Activated naive CD4-positive, alpha-beta T cell treated with anti-CD3 and anti-CD28 coated beads, Interleukin-2, amount 50 U/mL, for 16 hours (primary cell): ENCODE measurements around the gene ABCB11.

Experiments used
- DNase-seq: peaks from one replicate; pipeline ENCODE4 v3.0.0-alpha.2; 2020

Gene ABCB11

GRCh38 chr2:169006665-169007064 lies 24.5 kb downstream of the ABCB11 start:
- DNase-seq, result no peak

DNA sequence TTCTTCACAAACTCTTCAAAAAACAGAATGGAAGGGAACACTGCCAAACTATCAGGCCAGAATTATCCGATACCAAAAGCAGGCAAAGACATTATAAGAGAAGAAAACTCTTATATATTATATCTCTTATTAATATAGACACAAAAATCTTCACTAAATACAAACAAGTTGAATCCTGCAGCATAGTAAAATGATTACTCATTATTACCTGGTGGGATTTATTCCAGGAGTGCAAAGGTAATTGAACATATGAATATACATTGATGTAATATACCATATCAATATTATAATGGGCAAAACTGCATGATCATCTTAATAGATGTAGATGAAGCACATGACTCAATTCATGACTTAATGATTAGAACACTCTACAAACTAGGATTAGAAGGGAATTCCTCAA lies 25.1 kb downstream of the ABCB11 start:
- DNase-seq, result no peak

GRCh38 chr2:169005080-169005598 lies 26.0 kb downstream of the ABCB11 start:
- DNase-seq, result no peak

- no peak for DNase-seq
These were observed 28.9 kb downstream of the ABCB11 start for GRCh38 chr2:169002161-169002738.

- DNase-seq, result no peak
These were observed 29.9 kb downstream of the ABCB11 start for GRCh38 chr2:169001116-169001815.

- no peak for DNase-seq
These were observed 31.4 kb downstream of the ABCB11 start for GRCh38 chr2:168999668-169000213.

DNA sequence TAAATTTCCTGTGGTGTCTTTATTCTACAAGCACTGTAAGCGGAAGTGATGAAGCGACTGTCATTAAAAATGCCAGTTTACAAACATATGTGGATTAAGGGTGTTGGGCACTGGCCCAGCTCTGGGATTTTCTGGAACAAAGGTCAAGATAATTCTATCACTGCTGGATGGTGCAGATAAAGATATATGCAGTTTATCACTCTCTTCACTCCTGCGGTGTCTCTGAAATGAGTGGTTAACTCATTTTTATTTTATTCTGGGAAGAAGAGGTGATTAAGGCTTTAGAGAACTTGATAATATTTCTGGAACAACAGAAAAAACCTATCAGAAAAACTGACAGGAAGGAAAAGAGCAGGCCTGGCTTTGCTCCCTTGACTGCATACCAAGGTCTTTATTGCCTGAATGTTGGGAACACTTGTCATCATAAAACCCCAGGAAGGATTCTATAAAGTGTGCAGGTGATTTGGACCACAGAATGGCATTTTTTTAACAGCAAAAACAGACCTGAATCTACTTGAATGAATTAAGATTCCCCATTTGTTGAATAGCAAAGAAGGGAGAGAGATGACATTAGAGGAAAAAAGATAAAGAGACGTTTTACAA lies 32.4 kb downstream of the ABCB11 start:
- DNase-seq, result no peak

GRCh38 chr2:168997794-168998193 lies 33.3 kb downstream of the ABCB11 start:
- no peak for DNase-seq

- no peak for DNase-seq
These were observed 34.0 kb downstream of the ABCB11 start for GRCh38 chr2:168997118-168997521.

DNA sequence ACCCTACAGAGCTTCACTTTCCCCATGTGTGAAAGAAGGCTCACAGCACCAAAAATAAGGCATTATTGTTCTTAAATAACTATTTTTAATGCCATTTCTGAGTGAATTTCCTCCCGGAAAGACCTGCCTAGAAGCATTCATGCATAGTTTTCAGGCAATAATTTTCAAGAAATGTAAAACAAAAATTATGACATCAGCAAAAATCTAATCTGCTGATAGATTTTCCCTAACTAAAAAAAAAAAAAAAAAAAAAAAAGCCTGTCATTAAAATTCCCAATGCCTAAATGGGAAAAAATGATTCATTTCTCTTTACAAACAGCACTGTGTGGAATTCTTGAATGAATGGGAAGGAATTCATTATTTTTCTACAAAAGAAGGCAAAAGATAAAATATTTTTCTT lies 35.4 kb downstream of the ABCB11 start:
- DNase-seq, result no peak

DNA sequence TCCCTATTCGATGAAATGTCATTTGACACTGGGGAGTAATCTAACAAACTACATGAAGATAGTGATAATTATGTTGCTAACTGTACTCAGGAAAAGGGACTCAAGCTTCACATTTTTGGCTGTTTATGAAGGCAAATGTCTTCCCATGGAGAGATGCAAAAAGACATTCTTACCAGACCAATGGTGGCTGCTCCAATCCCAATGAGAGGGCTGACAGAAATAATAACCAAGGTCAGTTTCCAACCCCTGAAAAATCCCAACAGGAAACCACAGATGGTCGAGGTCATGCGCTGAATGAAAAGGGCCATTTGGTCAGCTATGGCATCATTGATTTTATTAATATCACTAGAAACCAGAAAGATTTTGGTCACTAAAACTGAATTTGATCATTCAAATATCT lies 37.6 kb downstream of the ABCB11 start:
- DNase-seq, result no peak

GRCh38 chr2:168992591-168993349 lies 38.4 kb downstream of the ABCB11 start:
- DNase-seq, result no peak

- DNase-seq, result no peak
These were observed 39.1 kb downstream of the ABCB11 start for GRCh38 chr2:168992026-168992425.

- no peak for DNase-seq
These were observed 42.4 kb downstream of the ABCB11 start for GRCh38 chr2:168988755-168989154.

GRCh38 chr2:168986398-168986943 lies 44.7 kb downstream of the ABCB11 start:
- DNase-seq, result no peak

- no peak for DNase-seq
These were observed 49.5 kb downstream of the ABCB11 start for GRCh38 chr2:168981651-168982050.

GRCh38 chr2:168978461-168978861 lies 52.7 kb downstream of the ABCB11 start:
- no peak for DNase-seq

DNA sequence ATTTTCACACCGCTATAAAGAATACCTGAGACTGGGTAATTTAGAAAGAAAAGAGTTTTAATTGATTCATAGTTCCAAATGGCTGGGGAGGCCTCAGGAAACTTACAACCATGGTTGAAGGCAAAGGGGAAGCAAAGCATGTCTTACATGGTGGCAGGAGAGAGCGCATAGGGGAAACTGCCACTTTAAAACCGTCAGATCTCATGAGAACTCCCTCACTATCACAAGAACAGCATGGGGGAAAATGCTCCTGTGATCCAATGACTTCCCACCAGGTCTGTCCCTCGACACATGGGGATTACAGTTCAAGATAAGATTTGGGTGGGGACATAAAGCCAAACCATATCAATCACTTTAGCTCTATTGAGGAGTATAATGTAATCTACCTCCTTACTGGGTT lies 53.5 kb downstream of the ABCB11 start:
- no peak for DNase-seq

GRCh38 chr2:168976034-168976654 lies 55.0 kb downstream of the ABCB11 start:
- no peak for DNase-seq

GRCh38 chr2:168974428-168974827 lies 56.7 kb downstream of the ABCB11 start:
- no peak for DNase-seq

- DNase-seq, result no peak
These were observed 59.9 kb downstream of the ABCB11 start for GRCh38 chr2:168971261-168971660.

- DNase-seq, result no peak
These were observed 60.4 kb downstream of the ABCB11 start for GRCh38 chr2:168970711-168971233.
